IMR-90 (cell line): Measurements from ENCODE around the gene TECTA. TPM values are rescaled to one million over a fixed set of nuclear protein-coding genes. Genes with fewer than 3 reads are reported as not detected.

Experiments
- ATAC-seq: fragments of 200-7000 bp; cut with Tn5 transposase; 2 replicates; pipeline ENCODE4 v1.9.1; 2020; ENCODE audit warnings: low read depth, mild to moderate bottlenecking, moderate library complexity
- BruUV-seq: library from RNA; stranded (reverse); fragments of 400-500 nt; replicated peaks from 2 replicates; lab custom pipeline; 2021; lab: Mats Ljungman, UMichigan
- CTCF ChIA-PET: fragments of 300-600 bp; formaldehyde crosslinking; extraction: SDS; loops from one replicate; lab custom pipeline; 2021; ENCODE audit warnings: antibody characterized with exemption; lab: Yijun Ruan, JAX
- POLR2A ChIA-PET: fragments of 300-600 bp; sonication (Branson Sonifier 250); formaldehyde crosslinking; loops from one replicate; lab custom pipeline; 2022; ENCODE audit warnings: antibody characterized with exemption; ENCODE audit not compliant: unreplicated experiment; lab: Charles Lee
- DNase-seq: peaks from one replicate; pipeline ENCODE4 v3.0.0; 2013
- H2AFZ ChIP-seq: replicated peaks from 2 replicates; pipeline ENCODE3; 2013; ENCODE audit warnings: low read length, mild to moderate bottlenecking; ENCODE audit not compliant: poor library complexity
- H2AK5ac ChIP-seq: 2 replicates; pipeline ENCODE4 v1.6.1; 2013; ENCODE audit warnings: low read depth, low read length, inconsistent platforms
- H2AK9ac ChIP-seq: replicated peaks from 2 replicates; pipeline ENCODE3; 2013; ENCODE audit warnings: mild to moderate bottlenecking, low read depth, low read length, moderate library complexity; ENCODE audit not compliant: poor library complexity
- H2BK120ac ChIP-seq: 2 replicates; pipeline ENCODE4 v1.6.1; 2013; ENCODE audit warnings: low read depth, low read length, inconsistent platforms
- H2BK15ac ChIP-seq: 3 replicates; pipeline ENCODE4 v1.6.1; 2013; ENCODE audit warnings: low read depth, low read length, inconsistent platforms
- H2BK20ac ChIP-seq: 2 replicates; pipeline ENCODE4 v1.6.1; 2013; ENCODE audit warnings: low read depth, mild to moderate bottlenecking, inconsistent platforms, low read length, moderate library complexity
- H2BK5ac ChIP-seq: 2 replicates; pipeline ENCODE4 v1.6.1; 2013; ENCODE audit warnings: mild to moderate bottlenecking, low read depth, low read length, inconsistent platforms; ENCODE audit not compliant: poor library complexity, severe bottlenecking
- H3K14ac ChIP-seq: replicated peaks from 2 replicates; pipeline ENCODE4 v1.6.1; 2013; ENCODE audit warnings: low read depth, low read length, inconsistent platforms
- H3K18ac ChIP-seq: 2 replicates; pipeline ENCODE4 v1.6.1; 2013; ENCODE audit warnings: low read depth, low read length, control low read depth
- H3K23ac ChIP-seq: 2 replicates; pipeline ENCODE4 v1.6.1; 2013; ENCODE audit warnings: low read depth, low read length, inconsistent platforms
- H3K27ac ChIP-seq: 2 replicates; pipeline ENCODE4 v1.5.1; 2013; ENCODE audit warnings: mild to moderate bottlenecking, control low read depth, low read length; ENCODE audit not compliant: insufficient read depth
- H3K27me3 ChIP-seq: 2 replicates; pipeline ENCODE4 v1.6.1; 2013; ENCODE audit warnings: low read length; ENCODE audit not compliant: control insufficient read depth, insufficient read depth
- H3K36me3 ChIP-seq: 2 replicates; pipeline ENCODE4 v1.6.1; 2013; ENCODE audit warnings: low read length, mixed read lengths; ENCODE audit not compliant: control insufficient read depth, insufficient read depth
- H3K4ac ChIP-seq: 2 replicates; pipeline ENCODE4 v1.6.1; 2013; ENCODE audit warnings: low read depth, low read length, inconsistent platforms
- H3K4me1 ChIP-seq: 2 replicates; pipeline ENCODE4 v1.6.1; 2013; ENCODE audit warnings: low read length, mixed read lengths; ENCODE audit not compliant: control insufficient read depth, insufficient read depth
- H3K4me2 ChIP-seq: 2 replicates; pipeline ENCODE4 v1.6.1; 2013; ENCODE audit warnings: low read depth, mild to moderate bottlenecking, control low read depth, low read length, moderate library complexity
- H3K4me3 ChIP-seq: 2 replicates; pipeline ENCODE4 v1.5.1; 2013; ENCODE audit warnings: low read depth, mild to moderate bottlenecking, control low read depth, low read length, moderate library complexity; ENCODE audit not compliant: insufficient read depth
- H3K56ac ChIP-seq: 2 replicates; pipeline ENCODE4 v1.6.1; 2013; ENCODE audit warnings: low read length, inconsistent platforms; ENCODE audit not compliant: insufficient read depth; ENCODE audit errors: extremely low read depth
- H3K79me1 ChIP-seq, 2 experiments: 2 replicates each; pipeline ENCODE4 v1.6.1; 2013; ENCODE audit warnings: low read length in 2 of 2, inconsistent platforms in 1 of 2, low read depth in 1 of 2
- H3K9ac ChIP-seq: 2 replicates; pipeline ENCODE4 v1.6.1; 2013; ENCODE audit warnings: low read depth, low read length, control low read depth
- H3K9me1 ChIP-seq: 2 replicates; pipeline ENCODE4 v1.6.1; 2013; ENCODE audit warnings: low read length, inconsistent platforms; ENCODE audit not compliant: insufficient read depth
- H3K9me3 ChIP-seq: 2 replicates; pipeline ENCODE4 v1.6.1; 2013; ENCODE audit warnings: low read length; ENCODE audit not compliant: control insufficient read depth, insufficient read depth
- H4K20me1 ChIP-seq: 2 replicates; pipeline ENCODE4 v1.6.1; 2013; ENCODE audit warnings: low read length, inconsistent platforms; ENCODE audit not compliant: insufficient read depth
- H4K5ac ChIP-seq: 2 replicates; pipeline ENCODE4 v1.6.1; 2013; ENCODE audit warnings: mild to moderate bottlenecking, low read depth, low read length, control low read depth
- H4K8ac ChIP-seq, 2 experiments: 2 replicates each; pipeline ENCODE4 v1.6.1; 2013; ENCODE audit warnings: low read depth in 2 of 2, low read length in 2 of 2, control low read depth in 1 of 2, inconsistent platforms in 1 of 2
- H4K91ac ChIP-seq: 2 replicates; pipeline ENCODE4 v1.6.1; 2013; ENCODE audit warnings: low read depth, low read length, inconsistent platforms; ENCODE audit not compliant: insufficient read depth
- BHLHE40 ChIP-seq: fragments of 150-350 bp; IDR thresholded peaks from 2 replicates; pipeline ENCODE4 v1.6.1; 2016; ENCODE audit warnings: mild to moderate bottlenecking, low read depth, low read length
- CTCF ChIP-seq: conservative IDR thresholded peaks from 2 replicates; pipeline ENCODE4 v1.5.1; 2012; ENCODE audit warnings: mild to moderate bottlenecking, low read depth, low read length, improper control_type of control experiment
- MAFK ChIP-seq: IDR thresholded peaks from 2 replicates; pipeline ENCODE4 v1.6.1; 2012; ENCODE audit warnings: low read depth, low read length, improper control_type of control experiment
- NFE2L2 ChIP-seq: fragments of 150-350 bp; IDR thresholded peaks from 2 replicates; pipeline ENCODE4 v1.6.1; 2016; ENCODE audit warnings: low read depth, mild to moderate bottlenecking, low read length
- RAD21 ChIP-seq: IDR thresholded peaks from 2 replicates; pipeline ENCODE4 v1.6.1; 2012; ENCODE audit warnings: low read length, improper control_type of control experiment
- SMC3 ChIP-seq: fragments of 150-350 bp; IDR thresholded peaks from 2 replicates; pipeline ENCODE4 v1.6.1; 2016; ENCODE audit warnings: low read depth, mild to moderate bottlenecking, antibody characterized with exemption, low read length, moderate library complexity
- USF2 ChIP-seq: fragments of 150-350 bp; IDR thresholded peaks from 2 replicates; pipeline ENCODE4 v1.6.1; 2017; ENCODE audit warnings: mild to moderate bottlenecking, antibody characterized with exemption, low read length, low read depth
- WGBS, 2 experiments: methylation state at CpG; one replicate each; pipeline versions ENCODE4 v1.1.5 to v1.1.7; 2013; ENCODE audit warnings: missing lambda C conversion rate in 2 of 2; ENCODE audit not compliant: insufficient read length in 1 of 2; ENCODE audit errors: extremely low coverage in 2 of 2; 5-methylcytosine and 5-hydroxymethylcytosine counted together
- dilution Hi-C: fragments of 300-500 bp; cut with HindIII; formaldehyde crosslinking; loops from one replicate; pipeline ENCODE4 v1.14.3; 2018; ENCODE audit warnings: low sequenced_read_pairs; ENCODE audit not compliant: unreplicated experiment
- in situ Hi-C: fragments of 300-500 bp; cut with MboI; formaldehyde crosslinking; loops from 3 replicates; pipeline ENCODE4 v1.14.3; 2019; ENCODE audit warnings: low sequenced_read_pairs, inconsistent platforms, mixed read lengths
- intact Hi-C: fragments of 100-400 bp; cut with micrococcal nuclease; formaldehyde crosslinking; loops from 2 replicates; pipeline ENCODE4 v1.10.0; 2022
- polyA plus RNA-seq, 3 experiments: library from polyadenylated mRNA; depleted of rRNA; stranded (reverse); fragments of >200 nt; gene quantifications; 2 replicates each; pipeline ENCODE4 v1.2.3, GENCODE V29; 2012; ENCODE audit warnings: low replicate concordance in 1 of 3
- total RNA-seq: library from RNA; depleted of rRNA; stranded (reverse); fragments of >200 nt; gene quantifications from 2 replicates; pipeline ENCODE4 v1.2.3, GENCODE V29; 2012

Gene TECTA
- total and polyA plus RNA-seq, 2 of the 4 experiments (the other 2 are of a cell fraction): 0.17 to 0.18 TPM

GRCh38 chr11:121090145-121090721, 10.8 kb upstream of the TECTA start:
- Histone ChIP-seq H2AFZ (no peak overlapping the region), H3K9me1 (no peaks in the 10 kb centered on the region; the same call in 1 of the 2 replicates), H3K4me1 (no peaks in the 10 kb centered on the region), H4K5ac (no peak overlapping the region), H2BK120ac (no peak overlapping the region), H3K27me3 (peaks cover 2% of the 10 kb centered on the region; the same call in 1 of the 2 replicates), H2BK20ac (no peak overlapping the region), H3K4me3 (no peak overlapping the region), H2AK5ac (no peak overlapping the region), H3K9me3 (no peaks in the 10 kb centered on the region), H3K4ac (no peak overlapping the region), H4K8ac (no peak overlapping the region), H2BK15ac (no peak overlapping the region), H3K9ac (no peak overlapping the region), H3K23ac (no peak overlapping the region), H2BK5ac (no peak overlapping the region), H3K18ac (no peak overlapping the region), H3K14ac (no peak overlapping the region), H3K36me3 (peaks cover 3% of the 10 kb centered on the region), H3K56ac (no peak overlapping the region), H2AK9ac (no peak overlapping the region), H3K79me1 (no peaks in the 10 kb centered on the region), H3K27ac (no peak overlapping the region), H4K91ac (no peak overlapping the region), H4K20me1 (no peaks in the 10 kb centered on the region), H3K4me2 (no peak overlapping the region)
- in situ Hi-C loops (loop anchor here (10.0 kb wide), 1 partner anchor 585 kb away; no protein-coding TSS in a partner anchor), intact Hi-C loops (no loop called here), dilution Hi-C loops (no loop called here)
- CTCF ChIA-PET: no interaction called here
- BruUV-seq: no TSS peak
- ATAC-seq: no peak
- WGBS, 2 experiments: no CpG with 5 or more reads among the region's 5 CpGs
- TF ChIP-seq SMC3: no peak
- TF ChIP-seq NFE2L2: no peak
- TF ChIP-seq MAFK: no peak
- no peak for TF ChIP-seq CTCF
- TF ChIP-seq RAD21: no peak
- no peak for TF ChIP-seq USF2
- TF ChIP-seq BHLHE40: no peak
- DNase-seq: no peak
- POLR2A ChIA-PET: no interaction called here
